ENCODE results near the gene SPATA6.
"Not testable (repeated sequence)": the region's sequence is repeated elsewhere in the genome, so short reads cannot be mapped to it uniquely, and the experiment has no call there.

The SPATA6 gene

DNA sequence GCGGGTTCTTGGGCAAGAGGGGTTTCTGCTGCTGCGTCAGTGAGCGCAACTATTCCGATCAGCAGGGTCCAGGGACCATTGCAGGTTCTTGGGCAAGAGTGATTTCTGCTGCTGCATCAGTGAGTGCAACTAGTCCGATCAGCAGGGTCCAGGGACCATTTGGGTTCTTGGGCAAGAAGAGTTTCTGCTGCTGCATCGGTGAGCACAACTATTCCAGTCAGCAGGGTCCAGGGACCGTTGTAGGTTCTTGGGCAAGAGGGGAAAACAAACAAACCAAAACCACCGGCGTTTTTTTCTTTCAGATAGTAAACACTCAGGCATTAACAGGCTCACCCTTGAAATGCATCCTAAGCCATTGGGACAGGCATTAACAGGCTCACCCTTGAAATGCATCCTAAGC, 32.6 kb downstream of the SPATA6 start:
- TF ChIP-seq Cebpa-rat (IDR thresholded peaks at IDR 0.05): no peak
- Histone ChIP-seq H3K9me3 (replicated peaks in 1 of 11) (peaks cover 28 to 55% (median 50%) of the 10 kb centered on the region in 11 experiments), H3K36me3 (peaks cover 11 to 44% (median 20%) of the 10 kb centered on the region in 11 experiments; a peak in 14 of 22 replicates)

DNA sequence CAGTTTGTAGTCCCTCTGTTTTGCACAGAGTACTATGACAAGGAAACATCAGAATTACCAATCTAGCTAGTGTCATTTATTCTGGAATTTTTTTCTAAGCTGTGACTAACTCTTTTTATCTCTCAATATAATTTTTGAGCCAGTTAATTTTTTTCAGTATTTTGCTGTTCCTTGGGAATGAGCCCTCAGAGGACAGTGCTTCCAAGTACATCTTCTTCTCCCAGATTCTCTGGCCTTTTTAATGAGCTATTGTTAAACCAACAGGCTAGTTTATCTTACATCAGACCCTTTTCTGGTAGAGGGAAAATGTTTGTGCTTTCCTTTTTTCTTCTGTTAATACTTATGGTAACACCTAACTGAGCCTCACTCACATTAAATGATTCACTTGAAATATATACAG, 34.6 kb downstream of the SPATA6 start:
- H3K9ac ChIP-seq, H3K27ac ChIP-seq, H3K4me2 ChIP-seq, H3K27me3 ChIP-seq, H4K20me1 ChIP-seq, H3K4me1 ChIP-seq, H3K4me3 ChIP-seq: not testable (repeated sequence)
- Histone ChIP-seq H3K9me3 (replicated peaks in 1 of 11) (peaks cover 12 to 38% (median 33%) of the 10 kb centered on the region in 11 experiments), H3K36me3 (peaks cover 4 to 33% (median 12%) of the 10 kb centered on the region in 11 experiments; a peak in 10 of 22 replicates)

More for the DNA sequence above, 32.6 kb downstream of the SPATA6 start:
- Histone ChIP-seq H3K4me3 (no peak overlapping the region), H3K4me2 (no peak overlapping the region), H3K4me1 (no peaks in the 10 kb centered on the region), H3K27me3 (no peaks in the 10 kb centered on the region), H4K20me1 (no peaks in the 10 kb centered on the region), H3K27ac (no peak overlapping the region), H3K9ac (no peak overlapping the region)

DNA sequence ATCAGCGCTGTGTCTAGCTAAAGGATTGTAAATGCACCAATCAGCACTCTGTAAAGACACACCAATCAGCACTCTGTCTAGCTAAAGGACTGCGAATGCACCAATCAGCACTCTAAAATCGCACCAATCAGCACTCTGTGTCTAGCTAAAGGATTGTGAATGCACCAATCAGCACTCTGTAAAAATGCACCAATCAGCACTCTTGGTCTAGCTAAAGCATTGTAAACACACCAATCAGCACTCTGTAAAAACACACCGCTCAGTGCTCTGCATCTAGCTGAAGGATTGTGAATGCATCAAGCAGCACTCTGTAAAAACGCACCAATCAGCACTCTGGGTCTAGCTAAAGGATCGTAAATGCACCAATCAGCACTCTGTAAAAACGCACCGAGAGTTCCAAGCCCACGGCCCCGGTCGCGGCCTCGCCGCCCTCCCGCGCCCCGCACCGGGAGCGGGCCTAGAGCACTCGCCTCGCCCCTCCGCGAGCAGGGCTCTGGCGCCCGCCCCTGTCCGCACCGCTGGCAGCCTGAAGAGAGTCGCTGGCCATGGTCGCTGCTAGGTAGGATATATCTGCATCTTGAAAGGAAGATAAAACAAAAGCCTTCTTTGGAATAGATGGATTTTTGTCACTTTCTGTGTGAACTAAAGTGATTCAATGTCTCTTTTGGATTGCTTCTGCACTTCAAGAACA, 36.5 kb downstream of the SPATA6 start:
- not testable (repeated sequence) for H3K27ac ChIP-seq, H3K4me1 ChIP-seq, H4K20me1 ChIP-seq, H3K9ac ChIP-seq, H3K4me3 ChIP-seq, H3K4me2 ChIP-seq, H3K27me3 ChIP-seq
- peaks cover 12 to 53% (median 33%) of the 10 kb centered on the region in 11 experiments for H3K9me3 ChIP-seq (replicated peaks in 1 of 11)
- peaks cover 4 to 29% (median 12%) of the 10 kb centered on the region in 11 experiments; a peak in 10 of 22 replicates for H3K36me3 ChIP-seq

DNA sequence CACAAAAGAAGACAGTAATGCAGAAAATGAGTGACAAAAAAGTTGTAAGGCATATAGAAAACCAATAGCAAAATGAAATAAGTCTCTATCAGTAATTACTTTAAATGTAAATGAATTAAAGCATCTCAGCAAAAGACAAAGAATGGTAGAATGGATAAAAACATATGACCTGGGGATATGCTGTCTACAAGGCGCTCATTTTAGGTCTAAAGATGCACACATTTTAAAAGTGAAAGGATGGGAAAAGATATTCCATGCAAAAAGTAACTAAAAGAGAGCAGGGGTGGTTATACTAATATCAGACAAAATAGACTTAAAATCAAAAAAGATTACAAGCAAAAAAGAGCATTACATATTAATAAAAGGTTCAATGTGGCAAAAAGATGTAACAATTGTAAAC, 41.2 kb downstream of the SPATA6 start:
- Histone ChIP-seq H3K36me3 (peaks cover 4 to 9% (median 8%) of the 10 kb centered on the region in 11 experiments; a peak in 9 of 22 replicates), H3K27me3 (no peaks in the 10 kb centered on the region), H3K4me1 (no peaks in the 10 kb centered on the region), H3K4me2 (no peak overlapping the region), H3K9me3 (replicated peaks in 1 of 11) (peaks cover 9 to 28% (median 10%) of the 10 kb centered on the region in 11 experiments), H3K4me3 (no peak overlapping the region), H3K27ac (no peak overlapping the region), H3K9ac (no peak overlapping the region), H4K20me1 (no peaks in the 10 kb centered on the region)
- no peak for TF ChIP-seq Cebpa-rat (IDR thresholded peaks at IDR 0.05)

DNA sequence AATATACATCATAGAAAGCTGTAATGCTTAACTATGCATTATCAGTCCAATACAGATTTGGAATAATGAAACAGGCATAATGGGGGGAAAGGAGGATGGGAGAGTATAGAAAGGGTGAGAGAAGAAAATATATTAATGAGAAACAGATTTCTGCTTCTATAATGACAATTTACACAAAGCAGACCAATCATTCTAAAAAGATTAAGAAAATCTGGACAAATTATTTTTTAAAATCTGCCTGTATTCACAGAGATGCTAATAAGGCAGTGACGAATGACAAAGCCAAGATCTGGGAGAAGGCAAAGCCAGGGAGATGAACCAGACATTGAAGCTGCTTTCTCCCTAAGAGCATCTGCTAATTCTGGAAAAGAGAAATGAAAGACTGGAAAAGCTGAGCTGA, 50.0 kb downstream of the SPATA6 start:
- Histone ChIP-seq H3K4me2 (no peak overlapping the region), H3K9ac (no peak overlapping the region), H3K36me3 (peaks cover 0 to 3% (median 0%) of the 10 kb centered on the region in 11 experiments; a peak in 1 of 22 replicates), H3K9me3 (replicated peaks in 1 of 11) (no peaks in the 10 kb centered on the region), H3K4me3 (no peak overlapping the region), H4K20me1 (no peaks in the 10 kb centered on the region), H3K4me1 (no peaks in the 10 kb centered on the region), H3K27me3 (no peaks in the 10 kb centered on the region), H3K27ac (no peak overlapping the region)
- TF ChIP-seq Cebpa-rat (IDR thresholded peaks at IDR 0.05): no peak

DNA sequence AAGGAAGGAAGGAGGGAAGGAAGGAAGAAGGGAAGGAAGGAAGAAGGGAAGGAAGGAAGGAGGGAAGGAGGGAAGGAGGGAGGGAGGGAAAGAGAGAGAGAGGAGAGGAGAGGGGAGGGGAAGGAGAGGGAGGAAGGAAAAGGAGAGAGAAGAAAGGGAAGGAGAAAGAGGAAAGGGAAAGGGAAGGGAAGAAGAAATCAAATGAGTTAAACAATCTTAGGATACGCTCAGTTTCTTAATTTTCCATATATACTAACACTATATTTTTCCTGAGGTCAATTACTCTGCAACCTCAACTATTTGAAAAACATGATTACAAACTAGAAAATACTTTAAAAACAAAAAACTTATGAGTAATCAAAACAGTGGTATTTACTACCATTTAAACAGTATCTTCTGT, 53.3 kb downstream of the SPATA6 start:
- Histone ChIP-seq H3K27me3 (no peaks in the 10 kb centered on the region), H3K9me3 (replicated peaks in 1 of 11) (no peaks in the 10 kb centered on the region), H3K4me1 (no peaks in the 10 kb centered on the region), H4K20me1 (no peaks in the 10 kb centered on the region), H3K4me3 (no peak overlapping the region), H3K4me2 (no peak overlapping the region), H3K36me3 (no peaks in the 10 kb centered on the region), H3K27ac (no peak overlapping the region), H3K9ac (no peak overlapping the region)
- TF ChIP-seq Cebpa-rat (IDR thresholded peaks at IDR 0.05): no peak

DNA sequence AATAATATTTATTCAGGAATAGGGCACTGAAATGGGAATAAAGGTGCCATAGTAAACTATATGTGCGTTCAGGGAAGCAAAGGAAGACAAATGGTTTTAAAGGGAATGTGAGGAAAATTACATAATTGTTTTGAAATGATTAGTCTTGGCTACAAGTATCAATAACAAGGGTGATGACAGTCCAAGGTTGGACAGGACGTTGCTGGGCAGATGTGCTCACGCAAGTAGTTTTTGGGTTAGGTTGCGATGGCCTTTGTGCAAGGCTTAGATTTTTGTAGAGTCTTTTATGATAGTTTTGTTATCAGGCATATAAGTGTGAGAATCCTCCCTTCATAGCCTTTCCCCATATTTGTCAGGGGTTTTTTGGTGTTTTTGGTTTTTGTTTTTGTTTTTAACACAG, 57.0 kb downstream of the SPATA6 start:
- TF ChIP-seq Cebpa-rat (IDR thresholded peaks at IDR 0.05): no peak
- Histone ChIP-seq H3K4me2 (no peak overlapping the region), H4K20me1 (no peaks in the 10 kb centered on the region), H3K36me3 (peaks cover 0 to 7% (median 0%) of the 10 kb centered on the region in 11 experiments; a peak in 2 of 22 replicates), H3K27ac (no peak overlapping the region), H3K9me3 (replicated peaks in 1 of 11) (peaks cover 0 to 8% (median 0%) of the 10 kb centered on the region in 11 experiments; a peak in 3 of 22 replicates), H3K27me3 (no peaks in the 10 kb centered on the region), H3K9ac (no peak overlapping the region), H3K4me1 (no peaks in the 10 kb centered on the region), H3K4me3 (no peak overlapping the region)

DNA sequence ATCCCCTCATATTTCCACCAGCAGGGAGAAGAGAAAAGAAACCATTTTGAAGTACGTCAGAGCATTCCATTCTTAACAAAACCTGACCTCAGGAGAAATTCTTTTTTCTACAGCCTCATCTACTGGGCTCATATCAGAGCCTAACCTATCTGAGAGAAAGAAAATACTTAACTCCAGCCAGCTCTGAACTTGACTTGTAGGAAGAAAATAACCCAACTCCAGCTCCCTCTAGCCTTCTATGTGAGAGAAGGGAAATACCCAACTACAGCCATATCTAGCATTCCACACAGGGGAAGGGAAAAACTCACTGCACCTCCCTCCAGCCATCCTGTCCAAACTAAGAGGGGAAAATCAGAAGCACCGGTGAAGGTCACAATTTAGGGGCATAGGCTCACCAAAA, 57.7 kb downstream of the SPATA6 start:
- Histone ChIP-seq H3K4me2 (no peak overlapping the region), H3K4me3 (no peak overlapping the region), H3K36me3 (peaks cover 0 to 7% (median 0%) of the 10 kb centered on the region in 11 experiments; a peak in 3 of 22 replicates), H3K27me3 (no peaks in the 10 kb centered on the region), H3K4me1 (no peaks in the 10 kb centered on the region), H3K27ac (no peak overlapping the region), H3K9ac (no peak overlapping the region), H3K9me3 (replicated peaks in 1 of 11) (peaks cover 0 to 8% (median 5%) of the 10 kb centered on the region in 11 experiments; a peak in 7 of 22 replicates), H4K20me1 (no peaks in the 10 kb centered on the region)
- TF ChIP-seq Cebpa-rat (IDR thresholded peaks at IDR 0.05): no peak

DNA sequence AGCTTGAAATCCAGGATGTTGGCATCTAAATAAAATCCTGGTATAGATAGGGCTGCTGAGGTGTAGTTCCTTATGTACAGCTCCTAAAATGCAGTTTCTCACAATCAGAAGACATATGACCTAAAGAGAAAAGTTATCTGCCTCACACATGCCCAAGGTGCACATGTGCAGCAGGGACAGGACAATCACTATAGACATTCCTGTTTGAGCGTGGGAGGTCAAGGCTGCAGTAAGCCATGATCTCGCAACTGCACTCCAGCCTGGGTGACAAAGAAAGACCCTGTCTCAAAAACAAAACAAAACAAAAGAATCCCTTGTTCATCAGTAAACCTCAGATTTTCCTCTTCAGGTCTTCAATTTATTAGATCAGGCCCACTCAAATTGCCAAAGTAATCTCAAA, 66.1 kb downstream of the SPATA6 start:
- Histone ChIP-seq H3K27me3 (no peaks in the 10 kb centered on the region), H3K4me2 (no peak overlapping the region), H3K9ac (no peak overlapping the region), H3K4me3 (no peak overlapping the region), H4K20me1 (no peaks in the 10 kb centered on the region), H3K27ac (no peak overlapping the region), H3K4me1 (no peaks in the 10 kb centered on the region), H3K9me3 (replicated peaks in 1 of 11) (peaks cover 0 to 12% (median 6%) of the 10 kb centered on the region in 11 experiments; a peak in 8 of 22 replicates), H3K36me3 (peaks cover 0 to 19% (median 0%) of the 10 kb centered on the region in 11 experiments; a peak in 3 of 22 replicates)
- no peak for TF ChIP-seq Cebpa-rat (IDR thresholded peaks at IDR 0.05)

DNA sequence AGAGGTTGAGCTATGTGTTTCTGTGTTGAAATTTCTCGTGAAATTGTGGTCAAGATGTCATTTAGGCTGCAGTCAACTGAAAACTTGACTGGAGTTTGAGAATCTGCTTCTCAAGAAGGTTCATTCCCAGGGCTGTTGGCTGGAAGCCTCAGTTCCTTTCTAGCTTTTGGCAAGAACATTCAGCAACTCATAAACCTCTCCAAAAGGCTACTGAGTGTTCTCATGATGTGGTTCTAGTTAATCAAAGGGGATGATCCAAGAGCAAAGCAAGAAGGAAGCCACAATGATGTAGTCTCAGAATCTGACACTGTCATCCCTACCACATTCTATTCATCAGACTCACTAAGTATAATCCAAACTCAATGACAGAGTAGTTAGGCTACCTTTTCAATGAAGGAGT, 66.6 kb downstream of the SPATA6 start:
- no peaks in the 10 kb centered on the region for H3K4me1 ChIP-seq
- no peaks in the 10 kb centered on the region for H3K27me3 ChIP-seq
- no peak overlapping the region for H3K4me2 ChIP-seq
- TF ChIP-seq Cebpa-rat (IDR thresholded peaks at IDR 0.05): no peak
- no peak overlapping the region for H3K9ac ChIP-seq
- H3K27ac ChIP-seq: no peak overlapping the region
- peaks cover 0 to 19% (median 0%) of the 10 kb centered on the region in 11 experiments; a peak in 2 of 22 replicates for H3K36me3 ChIP-seq
- H3K9me3 ChIP-seq (replicated peaks in 1 of 11): peaks cover 0 to 12% (median 4%) of the 10 kb centered on the region in 11 experiments; a peak in 8 of 22 replicates
- no peak overlapping the region for H3K4me3 ChIP-seq
- H4K20me1 ChIP-seq: no peaks in the 10 kb centered on the region
